CD4-positive, alpha-beta T cell (primary cell): Measurements from ENCODE around the gene SYN1. TPM values are rescaled to one million over a fixed set of nuclear protein-coding genes. Genes with fewer than 3 reads are reported as not detected.

Experiments used
- ATAC-seq: fragments of 200-7000 bp; cut with Tn5 transposase; one replicate; pipeline ENCODE4 v1.10.0; 2022; ENCODE audit warnings: mild to moderate bottlenecking; ENCODE audit not compliant: poor library complexity
- CTCF ChIA-PET: fragments of 350-600 bp; sonication (Branson Sonifier 250); formaldehyde crosslinking; loops from one replicate; lab custom pipeline; 2021; ENCODE audit warnings: antibody characterized with exemption, inconsistent platforms; lab: Charles Lee
- POLR2A ChIA-PET: fragments of 350-600 bp; sonication (Branson Sonifier 250); formaldehyde crosslinking; loops from one replicate; lab custom pipeline; 2021; ENCODE audit warnings: antibody characterized with exemption, inconsistent platforms; lab: Charles Lee
- DNase-seq, 14 experiments: peaks; one replicate each; pipeline ENCODE4 v3.0.0-alpha.2; 2013 to 2020; ENCODE audit warnings: mixed read lengths in 2 of 14
- H3K27ac ChIP-seq, 2 donors: one replicate each; pipeline versions ENCODE4 v1.5.1 to v1.7.0; 2013; ENCODE audit warnings: low read length in 2 of 2, low read depth in 1 of 2, mild to moderate bottlenecking in 1 of 2
- H3K27me3 ChIP-seq, 2 experiments: 1 replicate in 1 of 2; 2 replicates in 1 of 2; pipeline versions ENCODE4 v1.6.1 to v1.7.0; 2013; ENCODE audit warnings: low read length in 2 of 2, control low read depth in 1 of 2, mild to moderate bottlenecking in 1 of 2, moderate library complexity in 1 of 2; ENCODE audit not compliant: insufficient read depth in 2 of 2, control insufficient read depth in 1 of 2
- H3K36me3 ChIP-seq: one replicate; pipeline ENCODE4 v1.6.1; 2013; ENCODE audit warnings: low read length, control low read depth; ENCODE audit not compliant: insufficient read depth
- H3K4me1 ChIP-seq: one replicate; pipeline ENCODE4 v1.6.1; 2013; ENCODE audit warnings: low read length, control low read depth; ENCODE audit not compliant: insufficient read depth
- H3K4me3 ChIP-seq: one replicate; pipeline ENCODE4 v1.5.1; 2013; ENCODE audit warnings: mild to moderate bottlenecking, low read length, moderate library complexity
- H3K9me3 ChIP-seq, 2 experiments: 1 replicate in 1 of 2; 2 replicates in 1 of 2; pipeline versions ENCODE4 v1.6.1 to v1.7.0; 2013; ENCODE audit warnings: low read length in 2 of 2, mild to moderate bottlenecking in 2 of 2, control low read depth in 1 of 2, moderate library complexity in 1 of 2; ENCODE audit not compliant: control insufficient read depth in 1 of 2, insufficient read depth in 1 of 2
- H3K27ac Mint-ChIP-seq: one replicate; pipeline ENCODE4 v1.8.0; 2020; ENCODE audit warnings: mixed read lengths
- H3K27me3 Mint-ChIP-seq: one replicate; pipeline ENCODE4 v1.8.0; 2021; ENCODE audit warnings: mixed read lengths
- H3K36me3 Mint-ChIP-seq: one replicate; pipeline ENCODE4 v1.8.0; 2021; ENCODE audit warnings: low read depth, mixed read lengths
- H3K4me1 Mint-ChIP-seq: one replicate; pipeline ENCODE4 v1.8.0; 2021; ENCODE audit warnings: low read depth, mixed read lengths
- H3K4me3 Mint-ChIP-seq: one replicate; pipeline ENCODE4 v1.8.0; 2020; ENCODE audit warnings: mild to moderate bottlenecking, mixed read lengths
- H3K9me3 Mint-ChIP-seq: one replicate; pipeline ENCODE4 v1.8.0; 2020; ENCODE audit warnings: mixed read lengths
- intact Hi-C, 2 experiments: fragments of 100-400 bp; cut with DNase I in 1 of 2; cut with micrococcal nuclease in 1 of 2; formaldehyde crosslinking; loops; one replicate each; pipeline versions ENCODE4 v1.15.1 to v1.9.0; 2023 to 2025; cut with DNase I, micrococcal nuclease
- total RNA-seq, 174 experiments: library from RNA in 2 of 174; stranded (reverse) in 2 of 174; gene quantifications; one replicate each; pipeline ENCODE4 v1.2.3 and lab custom pipeline; 2021 to 2026
- TF ChIP-seq, protein P1 (sequence below): fragments of 200-600 bp; IDR thresholded peaks from one replicate; pipeline ENCODE4 v1.8.0; 2022; ENCODE audit warnings: antibody characterized with exemption, mild to moderate bottlenecking

Gene SYN1
- total RNA-seq, 2 experiments from 2014 or later: 0.27 to 0.87 TPM

DNA sequence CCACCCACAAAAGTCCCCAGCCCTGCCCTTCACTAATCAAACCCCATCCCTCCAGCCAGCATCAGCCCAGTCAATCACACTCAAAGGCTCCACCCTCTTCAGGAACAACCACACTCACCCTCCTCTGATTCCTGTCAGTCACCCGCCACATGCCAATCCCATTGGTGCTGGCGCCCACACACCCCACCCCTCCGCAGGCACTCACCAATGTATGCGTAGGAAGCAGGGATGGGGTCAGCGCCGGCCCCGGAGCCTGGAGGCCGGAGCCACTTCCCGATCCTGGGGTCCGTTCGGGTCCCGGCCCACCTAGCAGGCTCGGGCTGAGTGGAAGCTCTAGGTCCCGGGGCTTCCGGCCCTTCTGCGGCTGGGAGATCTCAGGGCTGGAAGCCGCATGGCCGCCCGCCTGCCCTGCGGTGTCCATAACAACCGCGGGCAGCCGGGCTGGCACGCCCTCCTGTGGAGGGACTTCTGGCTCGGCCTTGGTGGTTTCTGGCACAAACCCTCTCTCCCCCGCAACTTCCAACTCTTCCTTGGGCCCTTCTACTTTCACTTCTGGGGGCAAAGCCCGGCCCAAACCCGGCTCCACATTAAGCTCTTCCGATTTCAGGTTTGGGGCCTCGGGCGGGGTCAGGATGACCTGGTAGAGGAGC, 18.0 kb upstream of the SYN1 start:
- H3K27me3 ChIP-seq: no peaks in the 10 kb centered on the region
- H3K4me1 Mint-ChIP-seq: peaks cover 17% of the 10 kb centered on the region
- intact Hi-C loops: no loop called here
- peak overlapping the region; percentile 41 for H3K4me3 ChIP-seq
- DNase-seq: peak in 10 of 14 experiments; percentile 12 to 70 (median 40)
- TF ChIP-seq, protein P1, sequence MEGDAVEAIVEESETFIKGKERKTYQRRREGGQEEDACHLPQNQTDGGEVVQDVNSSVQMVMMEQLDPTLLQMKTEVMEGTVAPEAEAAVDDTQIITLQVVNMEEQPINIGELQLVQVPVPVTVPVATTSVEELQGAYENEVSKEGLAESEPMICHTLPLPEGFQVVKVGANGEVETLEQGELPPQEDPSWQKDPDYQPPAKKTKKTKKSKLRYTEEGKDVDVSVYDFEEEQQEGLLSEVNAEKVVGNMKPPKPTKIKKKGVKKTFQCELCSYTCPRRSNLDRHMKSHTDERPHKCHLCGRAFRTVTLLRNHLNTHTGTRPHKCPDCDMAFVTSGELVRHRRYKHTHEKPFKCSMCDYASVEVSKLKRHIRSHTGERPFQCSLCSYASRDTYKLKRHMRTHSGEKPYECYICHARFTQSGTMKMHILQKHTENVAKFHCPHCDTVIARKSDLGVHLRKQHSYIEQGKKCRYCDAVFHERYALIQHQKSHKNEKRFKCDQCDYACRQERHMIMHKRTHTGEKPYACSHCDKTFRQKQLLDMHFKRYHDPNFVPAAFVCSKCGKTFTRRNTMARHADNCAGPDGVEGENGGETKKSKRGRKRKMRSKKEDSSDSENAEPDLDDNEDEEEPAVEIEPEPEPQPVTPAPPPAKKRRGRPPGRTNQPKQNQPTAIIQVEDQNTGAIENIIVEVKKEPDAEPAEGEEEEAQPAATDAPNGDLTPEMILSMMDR: no peak
- no peaks in the 10 kb centered on the region for H3K27me3 Mint-ChIP-seq
- H3K36me3 ChIP-seq: peaks cover 54% of the 10 kb centered on the region
- peaks cover 28% of the 10 kb centered on the region for H3K4me1 ChIP-seq
- no peaks in the 10 kb centered on the region for H3K9me3 ChIP-seq
- H3K9me3 Mint-ChIP-seq: no peaks in the 10 kb centered on the region
- peak; percentile 96 for ATAC-seq
- H3K27ac ChIP-seq: peak overlapping the region; percentile 0 to 29
- H3K36me3 Mint-ChIP-seq: peaks cover 64% of the 10 kb centered on the region
- peak overlapping the region; percentile 86 for H3K27ac Mint-ChIP-seq
- ChIA-PET POLR2A (interaction anchor here (0.9 kb wide), 1 partner anchor 81 kb away, joined by 3 read pairs; no protein-coding TSS in a partner anchor), CTCF (no interaction called here)
- H3K4me3 Mint-ChIP-seq: peak overlapping the region; percentile 76

DNA sequence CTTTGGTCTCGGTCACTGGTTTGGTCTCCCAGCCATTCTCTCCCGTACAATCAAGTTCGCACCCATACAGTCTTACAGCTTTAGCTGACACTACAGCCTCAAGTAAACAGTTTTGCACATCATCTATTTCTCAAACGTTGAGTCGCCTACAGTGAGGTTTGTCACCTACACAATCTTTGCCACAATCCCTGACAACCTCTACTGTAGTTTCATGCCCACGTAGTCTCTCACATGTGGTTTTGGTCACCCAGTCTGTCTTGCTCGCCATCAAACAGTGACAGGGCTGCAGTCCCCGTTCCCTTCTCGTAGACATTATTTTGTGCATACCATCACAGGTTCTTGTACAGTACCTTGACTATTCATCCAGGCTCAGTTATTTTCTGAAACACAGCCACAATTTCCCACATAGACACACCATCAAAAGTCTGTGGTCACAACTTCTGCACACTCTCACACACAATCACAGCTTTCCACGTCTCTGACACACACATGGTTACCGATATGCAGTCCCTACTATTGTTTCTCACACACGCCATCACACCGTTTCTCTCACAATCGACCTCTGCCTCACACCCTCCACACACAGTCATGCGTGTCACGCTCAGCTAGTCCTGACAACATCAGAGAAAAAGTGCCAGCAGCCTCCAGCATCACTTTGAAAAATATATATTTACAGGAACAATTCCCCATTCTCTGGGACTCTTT, 15.4 kb upstream of the SYN1 start:
- H3K4me3 ChIP-seq: no peak overlapping the region
- intact Hi-C loops: no loop called here
- H3K4me1 ChIP-seq: peaks cover 35% of the 10 kb centered on the region
- peak in 2 of 14 experiments; percentile 37 to 39 for DNase-seq
- CTCF ChIA-PET: no interaction called here
- no peaks in the 10 kb centered on the region for H3K27me3 Mint-ChIP-seq
- peaks cover 40% of the 10 kb centered on the region for H3K36me3 Mint-ChIP-seq
- peaks cover 26% of the 10 kb centered on the region for H3K4me1 Mint-ChIP-seq
- TF ChIP-seq, protein P1: no peak
- POLR2A ChIA-PET: interaction anchor here (0.6 kb wide), 1 partner anchor 73 kb away, joined by 3 read pairs; no protein-coding TSS in a partner anchor
- ATAC-seq: peak; percentile 18
- no peak overlapping the region for H3K27ac ChIP-seq
- no peaks in the 10 kb centered on the region for H3K9me3 Mint-ChIP-seq
- no peaks in the 10 kb centered on the region for H3K27me3 ChIP-seq
- peaks cover 39% of the 10 kb centered on the region for H3K36me3 ChIP-seq
- H3K27ac Mint-ChIP-seq: no peak overlapping the region
- no peaks in the 10 kb centered on the region for H3K9me3 ChIP-seq
- no peak overlapping the region for H3K4me3 Mint-ChIP-seq

DNA sequence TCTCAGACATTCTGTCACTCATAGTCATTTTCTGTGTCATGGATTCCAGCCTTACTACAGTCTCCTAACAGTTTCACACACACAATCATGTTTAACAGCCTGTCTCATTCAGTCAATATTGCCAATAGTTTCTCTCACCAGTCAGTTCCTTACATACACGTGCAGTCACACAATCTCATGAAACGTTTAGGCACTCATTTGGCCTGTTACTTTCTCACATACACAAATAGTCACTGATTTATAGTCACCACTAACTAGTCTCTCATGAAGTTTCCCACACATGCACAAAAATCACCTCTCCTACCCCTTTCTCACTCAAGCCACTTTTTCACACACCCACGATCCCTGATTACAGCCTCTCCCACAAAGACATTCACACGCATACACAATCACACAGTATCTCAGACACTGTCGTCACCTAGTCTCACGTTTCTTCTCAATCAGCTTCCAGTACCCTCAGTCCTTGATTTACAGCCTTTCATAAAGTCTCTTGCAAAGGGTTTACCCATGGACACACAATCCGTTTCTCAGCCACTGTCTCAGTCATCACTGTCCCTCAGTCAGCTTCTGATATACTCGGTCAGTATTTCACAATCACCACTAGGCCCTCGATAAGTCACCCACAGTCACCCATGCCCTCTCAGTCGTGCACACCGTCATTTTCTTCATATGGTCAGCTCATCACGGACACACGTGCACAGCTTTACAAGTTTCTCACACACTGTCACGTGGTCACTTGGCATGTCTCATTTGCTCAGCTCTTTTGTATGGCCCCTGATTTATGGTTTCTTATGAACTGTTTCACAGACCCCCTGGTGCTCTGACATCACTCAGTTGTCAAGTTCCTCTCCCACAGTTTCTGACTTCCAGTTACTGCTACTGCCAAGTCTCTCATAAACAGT, 14.3 kb upstream of the SYN1 start:
- no peak overlapping the region for H3K27ac Mint-ChIP-seq
- TF ChIP-seq, protein P1: no peak
- peaks cover 43% of the 10 kb centered on the region for H3K4me1 ChIP-seq
- intact Hi-C loops: no loop called here
- no peak overlapping the region for H3K27ac ChIP-seq
- H3K36me3 Mint-ChIP-seq: peaks cover 38% of the 10 kb centered on the region
- no peak for ATAC-seq
- H3K27me3 ChIP-seq: no peaks in the 10 kb centered on the region
- POLR2A ChIA-PET: interaction anchor here (0.6 to 1.8 kb wide), 2 partner anchors 10 to 72 kb away, joined by 3 read pairs; no protein-coding TSS in a partner anchor
- H3K9me3 Mint-ChIP-seq: no peaks in the 10 kb centered on the region
- no peaks in the 10 kb centered on the region for H3K9me3 ChIP-seq
- H3K4me3 ChIP-seq: no peak overlapping the region
- H3K4me3 Mint-ChIP-seq: no peak overlapping the region
- H3K36me3 ChIP-seq: peaks cover 29% of the 10 kb centered on the region
- H3K27me3 Mint-ChIP-seq: no peaks in the 10 kb centered on the region
- H3K4me1 Mint-ChIP-seq: peaks cover 34% of the 10 kb centered on the region
- peak in 2 of 14 experiments; percentile 50 to 61 for DNase-seq
- CTCF ChIA-PET: no interaction called here
